Urinary bladder (tissue), 4 donors: ENCODE data around the gene GMFB. TPM values are rescaled to one million over a fixed set of nuclear protein-coding genes. Genes with fewer than 3 reads are reported as not detected.
A peak's percentile ranks its signal among the peaks of the same experiment; 100 is the strongest.

ENCODE experiments used
- DNase-seq: peaks from one replicate; pipeline ENCODE4 v3.0.0-alpha.2; 2015; ENCODE audit errors: extremely low spot score
- H3K27ac ChIP-seq: one replicate; pipeline ENCODE4 v1.5.1; 2013; ENCODE audit warnings: low read depth, mild to moderate bottlenecking, moderate library complexity
- H3K36me3 ChIP-seq: one replicate; pipeline ENCODE4 v1.6.1; 2013; ENCODE audit warnings: mild to moderate bottlenecking, moderate library complexity; ENCODE audit not compliant: insufficient read depth
- H3K4me1 ChIP-seq: one replicate; pipeline ENCODE4 v1.6.1; 2013; ENCODE audit warnings: mild to moderate bottlenecking, moderate library complexity; ENCODE audit not compliant: insufficient read depth
- H3K4me3 ChIP-seq: one replicate; pipeline ENCODE4 v1.5.1; 2013; ENCODE audit warnings: low read depth, low read length
- WGBS: extraction: QIAGEN DNeasy Blood & Tissue Kit; methylation state at CpG from one replicate; pipeline ENCODE4 v1.1.7; 2013; 5-methylcytosine and 5-hydroxymethylcytosine counted together
- polyA plus RNA-seq: library from polyadenylated mRNA; stranded (reverse); fragments of 200-250 nt; gene quantifications from one replicate; pipeline ENCODE4 v1.2.3, GENCODE V29; 2013
- total RNA-seq: library from RNA; depleted of rRNA; stranded (reverse); fragments of >200 nt; gene quantifications from one replicate; pipeline ENCODE4 v1.2.3, GENCODE V29; 2014
- donor health status: healthy with polysubstance abuse.
- donor health status: healthy.

GMFB gene
- total and polyA plus RNA-seq, 2 donors: 18.3 to 120 TPM

DNA sequence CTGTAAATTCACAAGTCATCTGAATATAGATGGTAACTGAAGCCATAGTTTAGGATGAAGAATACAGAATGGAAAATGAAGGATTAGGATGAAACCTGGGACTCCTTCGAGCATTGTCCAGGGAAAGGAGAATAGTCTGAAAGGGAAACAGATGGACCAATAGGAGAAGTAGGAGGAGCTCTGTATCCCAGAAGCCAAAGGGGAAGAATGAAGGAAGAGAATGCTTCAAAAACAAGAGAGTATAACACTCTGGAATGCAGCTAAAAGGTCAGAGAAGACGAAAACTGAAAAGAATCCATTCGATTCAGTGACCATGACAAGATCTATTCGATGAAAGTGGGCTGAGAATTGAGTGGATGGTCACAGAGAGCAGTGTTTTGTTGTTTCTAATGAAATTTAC, 1.0 kb downstream of the GMFB start:
- Histone ChIP-seq H3K36me3 (no peaks in the 10 kb centered on the region), H3K4me3 (peak overlapping the region; percentile 87), H3K27ac (peak overlapping the region; percentile 96), H3K4me1 (no peaks in the 10 kb centered on the region)
- WGBS: 35% methylated on average over 4 of the region's 4 CpGs
- DNase-seq: no peak

GRCh38 chr14:54486685-54487084, 2.1 kb downstream of the GMFB start:
- DNase-seq: no peak
- H3K36me3 ChIP-seq: no peaks in the 10 kb centered on the region
- H3K27ac ChIP-seq: no peak overlapping the region
- H3K4me1 ChIP-seq: no peaks in the 10 kb centered on the region
- no peak overlapping the region for H3K4me3 ChIP-seq
- 79% methylated on average over 1 of the region's 1 CpG for WGBS

- no peak overlapping the region for H3K27ac ChIP-seq
Observed at GRCh38 chr14:54483846-54484245, 4.9 kb downstream of the GMFB start.

GRCh38 chr14:54483073-54483745, 5.6 kb downstream of the GMFB start:
- H3K4me1 ChIP-seq: no peaks in the 10 kb centered on the region
- 80% methylated on average over 8 of the region's 8 CpGs for WGBS
- no peak overlapping the region for H3K27ac ChIP-seq
- DNase-seq: no peak
- H3K4me3 ChIP-seq: no peak overlapping the region
- H3K36me3 ChIP-seq: peaks cover 3% of the 10 kb centered on the region

More at GRCh38 chr14:54483846-54484245, 4.9 kb downstream of the GMFB start:
- H3K4me3 ChIP-seq: no peak overlapping the region
- no peak for DNase-seq
- no peaks in the 10 kb centered on the region for H3K36me3 ChIP-seq
- no peaks in the 10 kb centered on the region for H3K4me1 ChIP-seq

- 95% methylated on average over 2 of the region's 2 CpGs for WGBS
- no peak for DNase-seq
- Histone ChIP-seq H3K4me3 (no peak overlapping the region), H3K27ac (no peak overlapping the region), H3K4me1 (no peaks in the 10 kb centered on the region), H3K36me3 (peaks cover 3% of the 10 kb centered on the region)
Observed at GRCh38 chr14:54481695-54482094, 7.1 kb downstream of the GMFB start.

- DNase-seq: no peak
- peaks cover 3% of the 10 kb centered on the region for H3K36me3 ChIP-seq
- no peak overlapping the region for H3K27ac ChIP-seq
- H3K4me1 ChIP-seq: no peaks in the 10 kb centered on the region
- WGBS: 91% methylated on average over 4 of the region's 4 CpGs
- no peak overlapping the region for H3K4me3 ChIP-seq
Observed at GRCh38 chr14:54480830-54481562, 7.8 kb downstream of the GMFB start.

GRCh38 chr14:54478636-54479215, 10.1 kb downstream of the GMFB start:
- no peaks in the 10 kb centered on the region for H3K4me1 ChIP-seq
- H3K27ac ChIP-seq: no peak overlapping the region
- no peak overlapping the region for H3K4me3 ChIP-seq
- no peak for DNase-seq
- 49% methylated on average over 3 of the region's 3 CpGs for WGBS
- H3K36me3 ChIP-seq: peaks cover 3% of the 10 kb centered on the region

- Histone ChIP-seq H3K36me3 (peaks cover 3% of the 10 kb centered on the region), H3K4me1 (no peaks in the 10 kb centered on the region), H3K27ac (no peak overlapping the region), H3K4me3 (no peak overlapping the region)
- WGBS: 82% methylated on average over 4 of the region's 4 CpGs
- DNase-seq: no peak
Observed at GRCh38 chr14:54475911-54476310, 12.9 kb downstream of the GMFB start.

DNA sequence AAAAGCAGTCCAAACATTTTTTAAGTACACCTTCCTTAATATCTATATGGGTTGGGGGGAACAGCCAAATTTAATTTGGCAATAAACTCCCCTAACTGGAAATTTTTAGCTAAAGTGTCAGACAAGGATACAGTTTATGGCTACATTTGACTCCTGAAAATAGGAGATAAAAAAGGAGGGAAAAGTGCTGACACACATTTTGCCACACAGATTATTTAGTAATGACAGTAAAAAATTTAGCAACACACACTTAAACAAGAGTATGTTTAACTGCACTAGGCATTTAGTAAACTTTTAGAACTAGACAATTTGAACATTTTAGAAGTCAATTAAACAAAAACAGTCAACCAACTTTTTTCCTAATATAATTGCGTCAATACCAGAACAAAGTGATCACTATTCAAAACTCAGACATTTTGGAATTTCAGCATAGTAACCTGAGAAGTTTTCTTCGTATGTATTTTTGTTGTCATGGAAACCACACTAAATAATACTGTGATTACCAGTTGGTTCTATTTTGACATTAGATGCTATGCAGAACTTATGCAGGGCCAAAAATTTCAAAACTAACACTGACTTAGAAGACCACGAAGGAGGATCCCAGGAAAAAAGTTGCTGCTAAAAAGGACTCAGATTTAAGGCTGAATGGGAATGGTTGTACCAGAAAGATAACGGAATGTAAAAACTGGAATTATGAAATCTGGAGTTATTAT, 13.4 kb downstream of the GMFB start:
- no peak overlapping the region for H3K4me3 ChIP-seq
- peaks cover 3% of the 10 kb centered on the region for H3K36me3 ChIP-seq
- no peaks in the 10 kb centered on the region for H3K4me1 ChIP-seq
- DNase-seq: no peak
- no peak overlapping the region for H3K27ac ChIP-seq
- WGBS: 56% methylated on average over 4 of the region's 4 CpGs

- WGBS: 31% methylated on average over 2 of the region's 2 CpGs
- Histone ChIP-seq H3K36me3 (peaks cover 3% of the 10 kb centered on the region), H3K4me1 (no peaks in the 10 kb centered on the region), H3K4me3 (no peak overlapping the region), H3K27ac (no peak overlapping the region)
- DNase-seq: no peak
Observed at GRCh38 chr14:54474232-54474793, 14.5 kb downstream of the GMFB start.

DNA sequence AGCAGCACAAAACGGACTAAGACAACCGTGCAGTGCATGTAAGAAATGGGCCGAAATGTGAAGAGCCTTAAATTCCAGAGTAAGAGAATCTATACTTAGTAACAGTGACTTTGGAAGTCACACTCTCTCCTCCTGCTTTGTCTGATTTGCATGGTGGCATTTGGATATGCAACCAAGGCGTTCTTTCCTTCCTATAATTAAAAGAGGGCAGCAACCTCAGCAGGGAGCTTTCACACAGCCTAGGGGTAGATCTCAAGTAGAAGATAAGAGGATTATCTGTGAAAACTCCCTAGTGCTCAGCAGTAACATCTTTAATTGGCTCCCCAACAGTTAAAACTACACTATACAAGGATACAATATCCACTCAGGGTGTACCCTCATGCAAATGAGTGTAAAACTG, 16.5 kb downstream of the GMFB start:
- no peak overlapping the region for H3K4me3 ChIP-seq
- H3K36me3 ChIP-seq: no peaks in the 10 kb centered on the region
- 67% methylated on average over 4 of the region's 4 CpGs for WGBS
- H3K27ac ChIP-seq: no peak overlapping the region
- no peaks in the 10 kb centered on the region for H3K4me1 ChIP-seq
- no peak for DNase-seq

DNA sequence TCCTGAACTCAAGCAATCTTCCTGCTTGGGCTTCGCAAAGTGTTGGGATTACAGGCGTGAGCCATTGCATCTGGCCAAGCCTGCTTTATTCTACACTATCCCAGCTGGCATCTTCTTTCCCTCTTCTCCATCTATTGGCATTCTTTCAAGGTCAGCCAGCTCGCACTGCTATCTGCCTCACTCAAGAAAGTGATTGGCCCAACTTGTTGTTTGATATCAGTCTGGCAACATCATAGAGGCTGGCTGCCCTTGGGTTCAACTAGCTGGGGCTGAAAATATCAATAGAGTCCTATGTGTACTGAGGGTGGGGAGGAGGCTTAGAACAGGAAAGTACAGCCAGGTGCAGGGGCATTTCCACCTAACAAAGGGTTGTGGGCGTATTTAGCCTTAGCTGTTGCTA, 17.1 kb downstream of the GMFB start:
- H3K36me3 ChIP-seq: no peaks in the 10 kb centered on the region
- no peak overlapping the region for H3K27ac ChIP-seq
- no peak for DNase-seq
- 85% methylated on average over 4 of the region's 4 CpGs for WGBS
- H3K4me1 ChIP-seq: no peaks in the 10 kb centered on the region
- no peak overlapping the region for H3K4me3 ChIP-seq

DNA sequence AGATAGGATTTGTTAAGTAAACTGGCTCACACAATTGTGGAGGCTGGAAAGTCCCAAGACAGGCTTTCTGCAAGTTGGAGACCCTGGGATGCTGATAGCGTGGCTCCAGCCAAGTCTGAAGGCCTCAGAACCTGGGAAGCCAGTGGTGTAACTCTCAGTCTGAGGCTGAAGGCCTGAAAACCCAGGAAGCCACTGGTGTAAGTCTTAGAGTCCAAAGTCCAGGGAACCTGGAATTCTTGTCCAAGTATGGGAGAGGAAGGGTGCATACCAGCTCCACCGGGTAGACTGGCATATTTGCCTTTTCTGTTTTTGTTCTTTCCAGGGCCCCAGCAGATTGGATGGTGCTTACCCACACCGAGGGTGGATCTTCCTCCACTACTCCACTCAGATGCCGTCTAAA, 18.1 kb downstream of the GMFB start:
- WGBS: 93% methylated on average over 4 of the region's 4 CpGs
- Histone ChIP-seq H3K27ac (no peak overlapping the region), H3K4me3 (no peak overlapping the region), H3K36me3 (no peaks in the 10 kb centered on the region), H3K4me1 (no peaks in the 10 kb centered on the region)
- DNase-seq: no peak
